Lower lobe of right lung (tissue), 2 donors: ENCODE data around the gene SAFB2. TPM values are rescaled to one million over a fixed set of nuclear protein-coding genes. Genes with fewer than 3 reads are reported as not detected.

Source experiments
- ATAC-seq, 2 donors: fragments of 200-7000 bp; cut with Tn5 transposase; one replicate each; pipeline ENCODE4 v1.9.1; 2020 to 2022; ENCODE audit warnings: mild to moderate bottlenecking in 2 of 2, moderate library complexity in 2 of 2
- DNase-seq: peaks from one replicate; pipeline ENCODE4 v3.0.0-alpha.2; 2020
- H3K27ac ChIP-seq: fragments of 200-600 bp; one replicate; pipeline ENCODE4 v1.8.0; 2022
- H3K27me3 ChIP-seq: fragments of 200-600 bp; one replicate; pipeline ENCODE4 v1.8.0; 2022; ENCODE audit warnings: low read depth
- H3K36me3 ChIP-seq: fragments of 200-600 bp; one replicate; pipeline ENCODE4 v1.8.0; 2022; ENCODE audit warnings: mild to moderate bottlenecking
- H3K4me1 ChIP-seq: fragments of 200-600 bp; one replicate; pipeline ENCODE4 v1.8.0; 2022
- H3K4me3 ChIP-seq: fragments of 200-600 bp; one replicate; pipeline ENCODE4 v1.8.0; 2022; ENCODE audit warnings: mild to moderate bottlenecking
- H3K9me3 ChIP-seq: fragments of 200-600 bp; one replicate; pipeline ENCODE4 v1.8.0; 2022
- CTCF ChIP-seq: fragments of 200-600 bp; IDR thresholded peaks from one replicate; pipeline ENCODE4 v1.8.0; 2022; ENCODE audit warnings: antibody characterized with exemption, mild to moderate bottlenecking
- intact Hi-C: fragments of 100-400 bp; cut with DNase I; formaldehyde crosslinking; loops from one replicate; pipeline ENCODE4 v1.11.0; 2022
- total RNA-seq: library from RNA; stranded (reverse); fragmentation: NEBNext Ultra II Directional; extraction: Animal tissue kit (Norgen Biotek cat#: 25700); gene quantifications from one replicate; pipeline ENCODE4 v1.2.1, GENCODE V29; 2021
- donor health status: DM: no; HTN: yes; CAD: no; lungs with severe emphysema.

SAFB2 gene
- total RNA-seq, 1 donor from 2014 or later: 81.8 TPM

GRCh38 chr19:5590865-5591154, 31.8 kb downstream of the SAFB2 start:
- no peaks in the 10 kb centered on the region for H3K4me1 ChIP-seq
- H3K27me3 ChIP-seq: no peaks in the 10 kb centered on the region
- no peaks in the 10 kb centered on the region for H3K9me3 ChIP-seq
- no peak for TF ChIP-seq CTCF
- H3K4me3 ChIP-seq: no peak overlapping the region
- no peak for DNase-seq
- intact Hi-C loops: no loop called here
- H3K27ac ChIP-seq: no peak overlapping the region
- no peak for ATAC-seq
- H3K36me3 ChIP-seq: peaks cover 100% of the 10 kb centered on the region

GRCh38 chr19:5590151-5590864, 32.3 kb downstream of the SAFB2 start:
- H3K27me3 ChIP-seq: no peaks in the 10 kb centered on the region
- peak in 1 of 2 donors; percentile 7 for ATAC-seq
- H3K27ac ChIP-seq: no peak overlapping the region
- TF ChIP-seq CTCF: no peak
- no peaks in the 10 kb centered on the region for H3K9me3 ChIP-seq
- intact Hi-C loops: no loop called here
- no peaks in the 10 kb centered on the region for H3K4me1 ChIP-seq
- no peak overlapping the region for H3K4me3 ChIP-seq
- no peak for DNase-seq
- H3K36me3 ChIP-seq: peaks cover 100% of the 10 kb centered on the region

- Histone ChIP-seq H3K27me3 (no peaks in the 10 kb centered on the region), H3K4me3 (no peak overlapping the region), H3K9me3 (no peaks in the 10 kb centered on the region), H3K4me1 (no peaks in the 10 kb centered on the region), H3K27ac (no peak overlapping the region), H3K36me3 (peaks cover 89% of the 10 kb centered on the region)
- TF ChIP-seq CTCF: no peak
- DNase-seq (no peak), ATAC-seq (no peak)
- intact Hi-C loops: no loop called here
These were observed 33.5 kb downstream of the SAFB2 start for GRCh38 chr19:5588906-5589676.

- Histone ChIP-seq H3K4me1 (no peaks in the 10 kb centered on the region), H3K36me3 (peaks cover 83% of the 10 kb centered on the region), H3K9me3 (no peaks in the 10 kb centered on the region), H3K4me3 (no peak overlapping the region), H3K27me3 (no peaks in the 10 kb centered on the region), H3K27ac (no peak overlapping the region)
- DNase-seq: no peak
- intact Hi-C loops: no loop called here
- ATAC-seq: no peak
- no peak for TF ChIP-seq CTCF
These were observed 34.1 kb downstream of the SAFB2 start for GRCh38 chr19:5588441-5588840.

GRCh38 chr19:5587661-5588060, 34.9 kb downstream of the SAFB2 start:
- ATAC-seq: no peak
- DNase-seq: no peak
- no peaks in the 10 kb centered on the region for H3K27me3 ChIP-seq
- no peak overlapping the region for H3K4me3 ChIP-seq
- no peaks in the 10 kb centered on the region for H3K9me3 ChIP-seq
- intact Hi-C loops: no loop called here
- H3K36me3 ChIP-seq: peaks cover 76% of the 10 kb centered on the region
- no peak for TF ChIP-seq CTCF
- H3K4me1 ChIP-seq: no peaks in the 10 kb centered on the region
- H3K27ac ChIP-seq: no peak overlapping the region
